GM11168 (cell line): Measurements from ENCODE around the gene RAB35.

Experiments
- in situ Hi-C: fragments of 300-500 bp; cut with MboI; formaldehyde crosslinking; loops from one replicate; pipeline ENCODE4 v1.12.0; 2022; ENCODE audit warnings: low sequenced_read_pairs; ENCODE audit not compliant: unreplicated experiment

RAB35 gene

GRCh38 chr12:120110550-120111501 lies 5.7 kb downstream of the RAB35 start:
- in situ Hi-C loops = no loop called here

- in situ Hi-C loops = no loop called here
Observed at GRCh38 chr12:120109570-120110267, 6.8 kb downstream of the RAB35 start.

- in situ Hi-C loops = no loop called here
Observed at GRCh38 chr12:120106151-120106550, 10.4 kb downstream of the RAB35 start.

- in situ Hi-C loops = no loop called here
Observed at GRCh38 chr12:120103371-120103770, 13.2 kb downstream of the RAB35 start.

GRCh38 chr12:120103044-120103338 lies 13.6 kb downstream of the RAB35 start:
- in situ Hi-C loops = no loop called here

- in situ Hi-C loops = no loop called here
Observed at GRCh38 chr12:120102189-120103043, 14.1 kb downstream of the RAB35 start.

GRCh38 chr12:120101617-120102016 lies 14.9 kb downstream of the RAB35 start:
- in situ Hi-C loops = no loop called here

GRCh38 chr12:120101182-120101581 lies 15.4 kb downstream of the RAB35 start:
- in situ Hi-C loops = no loop called here

- in situ Hi-C loops = no loop called here
Observed at GRCh38 chr12:120100630-120101029, 15.9 kb downstream of the RAB35 start.

GRCh38 chr12:120099738-120100137 lies 16.8 kb downstream of the RAB35 start:
- in situ Hi-C loops = no loop called here

- in situ Hi-C loops = no loop called here
Observed at GRCh38 chr12:120098756-120099470, 17.6 kb downstream of the RAB35 start.

- in situ Hi-C loops = no loop called here
Observed at GRCh38 chr12:120096671-120097202, 19.8 kb downstream of the RAB35 start.

- in situ Hi-C loops = no loop called here
Observed at GRCh38 chr12:120095736-120096135, 20.8 kb downstream of the RAB35 start.

- in situ Hi-C loops = no loop called here
Observed at GRCh38 chr12:120095331-120095730, 21.2 kb downstream of the RAB35 start.

- in situ Hi-C loops = no loop called here
Observed at GRCh38 chr12:120094485-120094884, 22.1 kb downstream of the RAB35 start.

GRCh38 chr12:120093592-120094355 lies 22.8 kb downstream of the RAB35 start:
- in situ Hi-C loops = no loop called here

- in situ Hi-C loops = no loop called here
Observed at GRCh38 chr12:120093336-120093591, 23.3 kb downstream of the RAB35 start.

- in situ Hi-C loops = no loop called here
Observed at GRCh38 chr12:120092551-120093335, 23.8 kb downstream of the RAB35 start.
